Panc1 (cell line): ENCODE data around the gene KCND3.

Experiments used
- CTCF ChIP-seq: fragments of 450-650 bp; IDR thresholded peaks from 2 replicates; pipeline ENCODE4 v1.5.1; 2017; ENCODE audit warnings: mild to moderate bottlenecking
- POLR2AphosphoS5 ChIP-seq: IDR thresholded peaks from 2 replicates; pipeline ENCODE4 v1.6.1; 2012; ENCODE audit warnings: mild to moderate bottlenecking, low read depth, low read length, moderate library complexity
- REST ChIP-seq, 2 experiments: IDR thresholded peaks; 2 replicates each; pipeline ENCODE4 v1.6.1; 2011 to 2012; ENCODE audit warnings: low read depth in 2 of 2, control low read depth in 1 of 2, low read length in 1 of 2, mild to moderate bottlenecking in 1 of 2, moderate library complexity in 1 of 2; ENCODE audit not compliant: insufficient read depth in 1 of 2
- SIN3A ChIP-seq: IDR thresholded peaks from 2 replicates; pipeline ENCODE4 v1.6.1; 2012; ENCODE audit warnings: low read depth, mild to moderate bottlenecking, low read length, moderate library complexity, borderline replicate concordance; ENCODE audit not compliant: insufficient read depth

GRCh38 chr1:111875640-111876039, 113.8 kb downstream of the KCND3 start:
- TF ChIP-seq CTCF = no peak
- no peak for TF ChIP-seq REST (IDR thresholded peaks at IDR 0.05; ENCODE audit: insufficient read depth in 1 of 2, low read depth in 2 of 2, low read length in 1 of 2)
- TF ChIP-seq POLR2AphosphoS5 = no peak
- no peak for TF ChIP-seq SIN3A
